ENCODE measurements around the gene ATF2. TPM values are rescaled to one million over a fixed set of nuclear protein-coding genes. Genes with fewer than 3 reads are reported as not detected.
"Not testable (repeated sequence)": the region's sequence is repeated elsewhere in the genome, so short reads cannot be mapped to it uniquely, and the experiment has no call there.

The ATF2 gene
- total RNA-seq, 3 donors from 2014 or later (not counting 1 experiment from before 2014, with no cell fraction given), result 66.7 to 76.5 (median 74.4) TPM

- Histone ChIP-seq H3K27ac (ENCODE audit: low read length) (no peak overlapping the region), H3K36me3 (ENCODE audit: control insufficient read depth, insufficient read depth, low read length) (peaks cover 19% of the 10 kb centered on the region), H3K4me1 (ENCODE audit: control insufficient read depth, insufficient read depth, low read length) (no peaks in the 10 kb centered on the region), H3K9me3 (ENCODE audit: control insufficient read depth, insufficient read depth, low read length) (no peaks in the 10 kb centered on the region), H3K27me3 (ENCODE audit: control insufficient read depth, insufficient read depth, low read length) (no peaks in the 10 kb centered on the region), H3K4me3 (ENCODE audit: low read length) (no peak overlapping the region)
- H3K4me1 Mint-ChIP-seq, result no peaks in the 10 kb centered on the region
- DNase-seq (no peak), ATAC-seq (no peak)
- H3K36me3 Mint-ChIP-seq, result no peaks in the 10 kb centered on the region
- 94% methylated on average over 2 of the region's 4 CpGs for WGBS (ENCODE audit: insufficient coverage)
- H3K4me3 Mint-ChIP-seq, result no peak overlapping the region
- TF ChIP-seq CTCF (IDR thresholded peaks at IDR 0.05), result no peak
- H3K27ac Mint-ChIP-seq, result peak overlapping the region in 1 of 2 donors; percentile 68
- intact Hi-C loops (cut with micrococcal nuclease), result no loop called here
- no peaks in the 10 kb centered on the region for H3K9me3 Mint-ChIP-seq
- no peaks in the 10 kb centered on the region for H3K27me3 Mint-ChIP-seq (ENCODE audit: low read depth in 2 of 2)
Observed at GRCh38 chr2:175107146-175107545, 60.9 kb downstream of the ATF2 start.

DNA sequence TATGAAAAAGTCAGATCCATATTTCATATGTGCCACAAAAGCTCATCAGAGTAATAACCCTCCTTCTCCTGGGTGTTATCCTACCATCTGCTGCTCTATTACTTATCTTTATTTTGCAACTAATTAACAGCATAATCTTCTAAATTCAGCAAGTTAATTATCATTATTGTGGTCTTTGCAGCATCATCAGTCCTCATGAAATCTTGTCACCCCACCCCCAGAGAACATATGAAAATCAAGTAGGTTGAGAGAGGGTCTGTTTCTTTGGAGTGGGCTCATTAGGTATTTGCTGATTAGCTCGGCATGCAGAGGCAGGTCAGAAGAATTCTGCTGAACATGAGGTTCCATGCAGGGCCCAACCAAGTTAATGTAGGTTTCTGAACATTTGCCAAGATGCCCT is 64.8 kb downstream of the ATF2 start:
- no peaks in the 10 kb centered on the region for H3K9me3 Mint-ChIP-seq
- Histone ChIP-seq H3K27me3 (ENCODE audit: control insufficient read depth, insufficient read depth, low read length) (no peaks in the 10 kb centered on the region), H3K27ac (ENCODE audit: low read length) (no peak overlapping the region), H3K36me3 (ENCODE audit: control insufficient read depth, insufficient read depth, low read length) (peaks cover 15% of the 10 kb centered on the region), H3K4me3 (ENCODE audit: low read length) (no peak overlapping the region), H3K4me1 (ENCODE audit: control insufficient read depth, insufficient read depth, low read length) (no peaks in the 10 kb centered on the region), H3K9me3 (ENCODE audit: control insufficient read depth, insufficient read depth, low read length) (no peaks in the 10 kb centered on the region)
- 100% methylated on average over 1 of the region's 1 CpG for WGBS (ENCODE audit: insufficient coverage)
- ATAC-seq (no peak), DNase-seq (no peak)
- H3K27ac Mint-ChIP-seq, result no peak overlapping the region
- TF ChIP-seq CTCF (IDR thresholded peaks at IDR 0.05), result no peak
- peaks cover 0 to 13% of the 10 kb centered on the region in 2 donors for H3K4me1 Mint-ChIP-seq
- H3K4me3 Mint-ChIP-seq, result no peak overlapping the region
- H3K36me3 Mint-ChIP-seq, result peaks cover 15% of the 10 kb centered on the region
- H3K27me3 Mint-ChIP-seq (ENCODE audit: low read depth in 2 of 2), result no peaks in the 10 kb centered on the region
- intact Hi-C loops (cut with micrococcal nuclease), result no loop called here

- H3K27ac Mint-ChIP-seq, result no peak overlapping the region
- H3K27me3 ChIP-seq (ENCODE audit: control insufficient read depth, insufficient read depth, low read length), result no peaks in the 10 kb centered on the region
- H3K36me3 Mint-ChIP-seq, result peaks cover 15% of the 10 kb centered on the region
- H3K4me1 Mint-ChIP-seq, result peaks cover 0 to 14% of the 10 kb centered on the region in 2 donors
- DNase-seq (no peak), ATAC-seq (no peak)
- no peaks in the 10 kb centered on the region for H3K9me3 ChIP-seq (ENCODE audit: control insufficient read depth, insufficient read depth, low read length)
- intact Hi-C loops (cut with micrococcal nuclease), result no loop called here
- no peak overlapping the region for H3K4me3 Mint-ChIP-seq
- peaks cover 23% of the 10 kb centered on the region for H3K36me3 ChIP-seq (ENCODE audit: control insufficient read depth, insufficient read depth, low read length)
- H3K27me3 Mint-ChIP-seq (ENCODE audit: low read depth in 2 of 2), result no peaks in the 10 kb centered on the region
- H3K27ac ChIP-seq (ENCODE audit: low read length), result no peak overlapping the region
- no peak overlapping the region for H3K4me3 ChIP-seq (ENCODE audit: low read length)
- H3K9me3 Mint-ChIP-seq, result no peaks in the 10 kb centered on the region
- TF ChIP-seq CTCF (IDR thresholded peaks at IDR 0.05), result no peak
- H3K4me1 ChIP-seq (ENCODE audit: control insufficient read depth, insufficient read depth, low read length), result no peaks in the 10 kb centered on the region
Observed at GRCh38 chr2:175101514-175101913, 66.5 kb downstream of the ATF2 start.

DNA sequence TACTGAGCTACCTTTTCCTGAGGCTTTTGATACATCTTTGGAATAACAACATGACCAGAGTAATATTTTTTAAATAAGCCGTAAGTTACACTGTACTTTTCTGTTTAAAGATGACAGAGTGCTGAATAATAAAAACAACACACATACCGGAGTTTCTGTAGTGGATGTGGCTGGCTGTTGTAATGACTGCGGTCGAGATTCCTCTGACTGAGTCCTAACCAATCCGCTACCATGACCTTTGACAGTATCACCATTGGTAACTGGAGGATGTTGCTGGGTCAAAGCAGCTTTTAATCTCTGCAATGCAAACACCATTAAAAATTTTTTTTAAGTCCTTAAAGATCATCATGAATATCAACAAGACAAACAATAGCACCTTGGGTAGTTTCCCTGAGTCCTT is 70.7 kb downstream of the ATF2 start:
- no peaks in the 10 kb centered on the region for H3K27me3 ChIP-seq (ENCODE audit: control insufficient read depth, insufficient read depth, low read length)
- DNase-seq, result no peak
- 100% methylated on average over 1 of the region's 5 CpGs for WGBS (ENCODE audit: insufficient coverage)
- intact Hi-C loops (cut with micrococcal nuclease), result no loop called here
- Mint-ChIP-seq H3K4me1 (peaks cover 0 to 14% of the 10 kb centered on the region in 2 donors), H3K36me3 (peaks cover 15% of the 10 kb centered on the region), H3K27me3 (ENCODE audit: low read depth in 2 of 2) (no peaks in the 10 kb centered on the region), H3K27ac (no peak overlapping the region), H3K9me3 (no peaks in the 10 kb centered on the region), H3K4me3 (no peak overlapping the region)
- peaks cover 34% of the 10 kb centered on the region for H3K36me3 ChIP-seq (ENCODE audit: control insufficient read depth, insufficient read depth, low read length)
- H3K4me3 ChIP-seq (ENCODE audit: low read length), result no peak overlapping the region
- H3K9me3 ChIP-seq (ENCODE audit: control insufficient read depth, insufficient read depth, low read length), result no peaks in the 10 kb centered on the region
- no peak for TF ChIP-seq CTCF (IDR thresholded peaks at IDR 0.05)
- ATAC-seq, result no peak
- H3K4me1 ChIP-seq (ENCODE audit: control insufficient read depth, insufficient read depth, low read length), result no peaks in the 10 kb centered on the region
- H3K27ac ChIP-seq (ENCODE audit: low read length), result no peak overlapping the region

GRCh38 chr2:175084117-175084516 is 83.9 kb downstream of the ATF2 start:
- H3K9me3 Mint-ChIP-seq; DNase-seq; ATAC-seq; H3K4me1 Mint-ChIP-seq; H3K27ac Mint-ChIP-seq; H3K9me3 ChIP-seq (ENCODE audit: control insufficient read depth, insufficient read depth, low read length); intact Hi-C loops (cut with micrococcal nuclease); H3K4me1 ChIP-seq (ENCODE audit: control insufficient read depth, insufficient read depth, low read length); H3K27me3 ChIP-seq (ENCODE audit: control insufficient read depth, insufficient read depth, low read length); H3K27me3 Mint-ChIP-seq (ENCODE audit: low read depth in 2 of 2); H3K4me3 Mint-ChIP-seq; H3K27ac ChIP-seq (ENCODE audit: low read length); H3K4me3 ChIP-seq (ENCODE audit: low read length); H3K36me3 Mint-ChIP-seq: not testable (repeated sequence)
- peaks cover 31% of the 10 kb centered on the region for H3K36me3 ChIP-seq (ENCODE audit: control insufficient read depth, insufficient read depth, low read length)
- 100% methylated on average over 1 of the region's 4 CpGs for WGBS (ENCODE audit: insufficient coverage)
